Kidney epithelial cell (primary cell): ENCODE measurements around the gene FAM47A. TPM values are rescaled to one million over a fixed set of nuclear protein-coding genes. Genes with fewer than 3 reads are reported as not detected.

Source experiments
- DNase-seq: peaks from one replicate; pipeline ENCODE4 v3.0.0-alpha.2; 2010; ENCODE audit warnings: low read depth
- H3K27me3 ChIP-seq: 2 replicates; pipeline ENCODE4 v1.6.0; 2011; ENCODE audit warnings: low read length; ENCODE audit not compliant: control insufficient read depth, insufficient read depth
- H3K36me3 ChIP-seq: 2 replicates; pipeline ENCODE4 v1.5.1; 2011; ENCODE audit warnings: low read length; ENCODE audit not compliant: control insufficient read depth, insufficient read depth
- H3K4me3 ChIP-seq: 2 replicates; pipeline ENCODE4 v1.5.1; 2011; ENCODE audit warnings: low read depth, mild to moderate bottlenecking, control low read depth, low read length
- total RNA-seq: library from RNA; depleted of rRNA; stranded (reverse); fragments of >200 nt; gene quantifications from 2 replicates; pipeline ENCODE4 v1.2.3, GENCODE V29; 2015
- TF ChIP-seq, protein P1 (sequence below): IDR thresholded peaks from 2 replicates; pipeline ENCODE4 v1.5.1; 2011; ENCODE audit warnings: mild to moderate bottlenecking, moderate library complexity, low read length, control low read depth, inconsistent platforms; ENCODE audit not compliant: insufficient read depth, poor library complexity, severe bottlenecking

FAM47A gene
- not detected in 2 replicates for total RNA-seq

DNA sequence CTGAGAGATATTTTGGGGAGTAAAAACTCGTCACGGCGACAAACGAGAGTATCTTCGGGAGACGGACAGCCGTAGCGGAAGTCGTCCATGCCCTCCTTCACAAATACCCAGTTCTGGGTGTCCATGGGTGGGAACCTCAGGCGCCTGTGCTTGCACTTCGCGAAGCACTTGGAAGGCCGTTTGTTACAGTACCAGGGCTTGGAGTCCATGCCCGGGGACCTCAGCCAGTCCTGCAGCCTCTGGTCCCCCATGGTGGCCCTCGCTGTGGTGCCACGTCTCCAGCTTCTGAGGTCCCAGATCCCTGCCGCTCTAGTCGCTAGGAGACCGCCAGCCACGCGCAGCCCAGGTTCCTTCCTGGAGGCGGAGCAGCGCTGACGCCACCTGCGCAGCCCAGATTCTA lies at the start of gene FAM47A:
Gene FAM47A, minus strand, starts transcription at position 287 of the 400 bp plus-strand sequence. Its CDS starts 36 bp downstream, at position 251.
- Histone ChIP-seq H3K36me3 (no peaks in the 10 kb centered on the region), H3K4me3 (no peak within 1 kb of the TSS), H3K27me3 (no peaks in the 10 kb centered on the region)
- TF ChIP-seq, protein P1, sequence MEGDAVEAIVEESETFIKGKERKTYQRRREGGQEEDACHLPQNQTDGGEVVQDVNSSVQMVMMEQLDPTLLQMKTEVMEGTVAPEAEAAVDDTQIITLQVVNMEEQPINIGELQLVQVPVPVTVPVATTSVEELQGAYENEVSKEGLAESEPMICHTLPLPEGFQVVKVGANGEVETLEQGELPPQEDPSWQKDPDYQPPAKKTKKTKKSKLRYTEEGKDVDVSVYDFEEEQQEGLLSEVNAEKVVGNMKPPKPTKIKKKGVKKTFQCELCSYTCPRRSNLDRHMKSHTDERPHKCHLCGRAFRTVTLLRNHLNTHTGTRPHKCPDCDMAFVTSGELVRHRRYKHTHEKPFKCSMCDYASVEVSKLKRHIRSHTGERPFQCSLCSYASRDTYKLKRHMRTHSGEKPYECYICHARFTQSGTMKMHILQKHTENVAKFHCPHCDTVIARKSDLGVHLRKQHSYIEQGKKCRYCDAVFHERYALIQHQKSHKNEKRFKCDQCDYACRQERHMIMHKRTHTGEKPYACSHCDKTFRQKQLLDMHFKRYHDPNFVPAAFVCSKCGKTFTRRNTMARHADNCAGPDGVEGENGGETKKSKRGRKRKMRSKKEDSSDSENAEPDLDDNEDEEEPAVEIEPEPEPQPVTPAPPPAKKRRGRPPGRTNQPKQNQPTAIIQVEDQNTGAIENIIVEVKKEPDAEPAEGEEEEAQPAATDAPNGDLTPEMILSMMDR = no peak
- no peak for DNase-seq

GRCh38 chrX:34147345-34147744 lies 15.2 kb upstream of the FAM47A start:
- no peaks in the 10 kb centered on the region for H3K36me3 ChIP-seq
- no peak for DNase-seq
- H3K4me3 ChIP-seq = no peak overlapping the region
- TF ChIP-seq, protein P1 = no peak
- no peaks in the 10 kb centered on the region for H3K27me3 ChIP-seq

- Histone ChIP-seq H3K36me3 (no peaks in the 10 kb centered on the region), H3K4me3 (no peak overlapping the region), H3K27me3 (no peaks in the 10 kb centered on the region)
- DNase-seq = no peak
- TF ChIP-seq, protein P1 = no peak
These were observed 14.8 kb upstream of the FAM47A start for GRCh38 chrX:34146906-34147305.

DNA sequence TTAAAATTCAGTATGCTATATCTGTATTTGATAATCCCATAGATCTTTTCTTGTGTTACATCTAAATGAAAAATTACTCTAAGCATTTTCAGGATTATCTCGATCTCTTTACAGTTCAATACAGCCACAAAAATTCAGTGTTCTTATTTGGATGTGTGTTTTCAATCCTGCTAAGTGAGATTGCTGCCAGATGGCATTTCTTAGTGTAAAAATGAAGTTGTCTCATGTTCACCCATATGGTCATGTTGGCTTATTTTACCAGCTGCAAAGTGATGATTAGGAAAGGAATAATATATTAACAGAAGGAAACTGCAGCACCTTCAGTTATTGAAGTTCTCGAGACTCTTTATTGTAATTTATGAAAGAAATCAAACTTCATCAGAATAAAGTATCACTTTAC lies 12.1 kb upstream of the FAM47A start:
- DNase-seq = no peak
- Histone ChIP-seq H3K27me3 (no peaks in the 10 kb centered on the region), H3K4me3 (no peak overlapping the region), H3K36me3 (no peaks in the 10 kb centered on the region)
- TF ChIP-seq, protein P1 = no peak

GRCh38 chrX:34140816-34141215 lies 8.7 kb upstream of the FAM47A start:
- DNase-seq = no peak
- Histone ChIP-seq H3K4me3 (no peak overlapping the region), H3K27me3 (no peaks in the 10 kb centered on the region), H3K36me3 (no peaks in the 10 kb centered on the region)
- TF ChIP-seq, protein P1 = no peak

DNA sequence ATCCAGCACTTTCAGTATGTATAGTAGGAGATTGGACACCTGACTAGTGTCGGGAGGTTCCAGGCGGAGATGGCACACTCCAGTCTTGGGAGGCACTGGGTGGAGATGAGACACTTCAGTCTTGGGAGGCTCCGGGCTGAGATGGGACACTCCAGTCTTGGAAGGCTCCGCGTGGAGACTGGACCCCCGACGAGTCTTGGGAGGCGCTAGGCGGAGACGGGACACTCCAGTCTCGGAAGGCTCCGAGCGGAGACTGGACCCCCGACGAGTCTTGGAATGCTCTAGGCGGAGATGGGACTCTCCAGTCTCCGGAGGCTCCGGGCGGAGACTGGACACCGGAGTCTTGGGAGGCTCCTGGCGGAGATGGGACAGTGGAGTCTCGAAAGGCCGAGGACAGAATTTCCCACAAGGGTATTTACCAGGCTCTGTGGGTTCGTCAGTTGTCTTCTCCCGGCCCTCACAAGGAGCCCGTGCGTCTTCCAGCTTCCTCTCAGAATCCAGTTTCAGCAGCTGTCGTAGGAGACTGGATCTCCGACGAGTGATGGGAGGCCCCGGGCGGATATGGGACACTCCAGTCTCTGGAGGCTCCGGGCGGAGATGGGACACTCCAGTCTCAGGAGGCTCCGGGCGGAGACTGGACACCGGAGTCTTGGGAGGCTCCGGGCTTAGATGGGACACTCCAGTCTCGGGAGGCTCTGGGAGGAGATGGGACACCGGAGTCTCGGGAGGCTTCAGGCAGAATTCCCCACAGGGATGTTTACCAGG lies 952 bp downstream of the FAM47A start:
- no peaks in the 10 kb centered on the region for H3K36me3 ChIP-seq
- TF ChIP-seq, protein P1 = no peak
- H3K27me3 ChIP-seq = no peaks in the 10 kb centered on the region
- H3K4me3 ChIP-seq = no peak overlapping the region
- DNase-seq = no peak
